PC-3 (cell line): Measurements from ENCODE around the gene MEGF6. TPM values are rescaled to one million over a fixed set of nuclear protein-coding genes. Genes with fewer than 3 reads are reported as not detected.

ENCODE experiments used
- ATAC-seq: fragments of 200-7000 bp; cut with Tn5 transposase; 2 replicates; pipeline ENCODE4 v1.9.1; 2020; ENCODE audit warnings: mild to moderate bottlenecking, moderate library complexity
- Bru-seq: library from RNA; stranded (reverse); fragments of 400-500 nt; gene quantifications from one replicate; lab custom pipeline; 2021; lab: Mats Ljungman, UMichigan
- BruChase-seq, 2 experiments: library from RNA; stranded (reverse); fragments of 400-500 nt; gene quantifications; one replicate each; lab custom pipeline; 2021; lab: Mats Ljungman, UMichigan
- BruUV-seq: library from RNA; stranded (reverse); fragments of 400-500 nt; replicated peaks from 2 replicates; lab custom pipeline; 2021; lab: Mats Ljungman, UMichigan
- CTCF ChIA-PET: fragments of 300-600 bp; sonication (Branson Sonifier 250); formaldehyde crosslinking; loops from one replicate; lab custom pipeline; 2022; ENCODE audit warnings: antibody characterized with exemption; lab: Charles Lee
- POLR2A ChIA-PET: fragments of 300-600 bp; sonication (Branson Sonifier 250); formaldehyde crosslinking; loops from one replicate; lab custom pipeline; 2022; ENCODE audit warnings: antibody characterized with exemption; ENCODE audit not compliant: unreplicated experiment; lab: Charles Lee
- DNase-seq: peaks from one replicate; pipeline ENCODE4 v3.0.0-alpha.2; 2015
- H2AFZ ChIP-seq: fragments of 300-600 bp; sonication (generic); 2 replicates; pipeline ENCODE4 v1.6.0; 2016; ENCODE audit warnings: antibody characterized with exemption, low read length
- H3F3A ChIP-seq: fragments of 300-600 bp; sonication (generic); one replicate; pipeline ENCODE4 v1.6.0; 2017; ENCODE audit warnings: antibody characterized with exemption, low read length, control low read depth, mild to moderate bottlenecking; ENCODE audit not compliant: unreplicated experiment
- H3K27ac ChIP-seq: fragments of 300-600 bp; sonication (generic); 2 replicates; pipeline ENCODE4 v1.5.1; 2016; ENCODE audit warnings: mild to moderate bottlenecking, low read length
- H3K27me3 ChIP-seq: fragments of 300-600 bp; sonication (generic); 2 replicates; pipeline ENCODE4 v1.6.1; 2016; ENCODE audit warnings: low read length, mixed read lengths
- H3K36me3 ChIP-seq: fragments of 300-600 bp; sonication (generic); 2 replicates; pipeline ENCODE4 v1.6.1; 2016; ENCODE audit warnings: low read depth, mixed run types, low read length, mixed read lengths
- H3K4me1 ChIP-seq: fragments of 300-600 bp; sonication (generic); 2 replicates; pipeline ENCODE4 v1.5.1; 2016; ENCODE audit warnings: low read length; ENCODE audit not compliant: insufficient read depth
- H3K4me2 ChIP-seq: fragments of 300-600 bp; sonication (generic); 2 replicates; pipeline ENCODE4 v1.6.0; 2016; ENCODE audit warnings: low read length
- H3K4me3 ChIP-seq: fragments of 300-600 bp; sonication (generic); 2 replicates; pipeline ENCODE4 v1.5.1; 2016; ENCODE audit warnings: mild to moderate bottlenecking, low read length, mixed read lengths
- H3K79me2 ChIP-seq: fragments of 300-600 bp; sonication (generic); 2 replicates; pipeline ENCODE4 v1.6.1; 2017; ENCODE audit warnings: low read length, mixed read lengths
- H3K9ac ChIP-seq: fragments of 300-600 bp; sonication (generic); 2 replicates; pipeline ENCODE4 v1.6.0; 2016; ENCODE audit warnings: mild to moderate bottlenecking, low read length
- H3K9me2 ChIP-seq: fragments of 300-600 bp; sonication (generic); replicated peaks from 2 replicates; pipeline ENCODE4 v1.6.1; 2016; ENCODE audit warnings: mixed run types, low read length, mixed read lengths
- H3K9me3 ChIP-seq: fragments of 300-600 bp; sonication (generic); 2 replicates; pipeline ENCODE4 v1.6.1; 2016; ENCODE audit warnings: low read length, mixed read lengths
- H4K20me1 ChIP-seq: fragments of 300-600 bp; sonication (generic); 2 replicates; pipeline ENCODE4 v1.6.1; 2016; ENCODE audit warnings: low read length, mixed read lengths
- CTCF ChIP-seq: fragments of 300-600 bp; sonication (generic); conservative IDR thresholded peaks from 2 replicates; pipeline ENCODE4 v1.5.1; 2017; ENCODE audit warnings: antibody characterized with exemption, low read depth, mild to moderate bottlenecking, low read length
- EZH2 ChIP-seq: fragments of 300-600 bp; sonication (generic); IDR thresholded peaks from one replicate; pipeline ENCODE4 v1.6.1; 2017; ENCODE audit warnings: antibody characterized with exemption, mild to moderate bottlenecking, low read length; ENCODE audit not compliant: unreplicated experiment
- EZH2phosphoT487 ChIP-seq: fragments of 300-600 bp; sonication (generic); IDR thresholded peaks from 2 replicates; pipeline ENCODE4 v1.6.1; 2018; ENCODE audit warnings: mild to moderate bottlenecking, antibody characterized with exemption, low read length, borderline replicate concordance
- intact Hi-C: fragments of 100-400 bp; cut with micrococcal nuclease; formaldehyde crosslinking; loops from 2 replicates; pipeline ENCODE4 v1.9.0; 2023
- long read RNA-seq: library from polyadenylated mRNA; unstranded; transcript quantifications from one replicate; pipeline ENCODE4 v2.0.0, GENCODE V29; 2021; ENCODE audit not compliant: unreplicated experiment
- total RNA-seq: library from RNA; depleted of rRNA; stranded (reverse); fragments of >200 nt; gene quantifications from 2 replicates; pipeline ENCODE4 v1.2.3, GENCODE V29; 2014; rRNA removed

Gene MEGF6
- total RNA-seq (32.5 and 40.1 TPM in 2 replicates), Bru-seq, nascent RNA (percentile 59 among the genes with signal in this experiment), BruChase-seq, experiment 1, labeled RNA remaining after a 6-hour chase (percentile 62 among the genes with signal in this experiment), BruChase-seq, experiment 2, labeled RNA remaining after a 2-hour chase (percentile 61 among the genes with signal in this experiment)
- long read RNA-seq, transcript MEGF6-207 (3 exons, 1,174 nt), result major isoform, 7 of 208 reads
- long read RNA-seq, partial matches to known transcripts, result 78 of 208 reads
- long read RNA-seq, other reads (novel, unspliced or antisense), result 123 of 208 reads

- Histone ChIP-seq H4K20me1 (no peaks in the 10 kb centered on the region), H3K4me1 (peaks cover 32% of the 10 kb centered on the region), H3F3A (no peaks in the 10 kb centered on the region), H3K9ac (no peak within 1 kb of the TSS), H3K36me3 (no peaks in the 10 kb centered on the region), H3K27ac (no peak within 1 kb of the TSS), H3K9me3 (no peaks in the 10 kb centered on the region), H3K79me2 (no peaks in the 10 kb centered on the region), H3K4me3 (peak within 1 kb of the TSS; percentile 73), H2AFZ (peak within 1 kb of the TSS; percentile 86), H3K27me3 (no peaks in the 10 kb centered on the region), H3K4me2 (peak within 1 kb of the TSS; percentile 90), H3K9me2 (no peaks in the 10 kb centered on the region)
- POLR2A ChIA-PET, result no interaction called here
- intact Hi-C loops, result no loop called here
- DNase-seq, result peak; percentile 75
- BruUV-seq, result no TSS peak
- peak; percentile 60 for ATAC-seq
- CTCF ChIA-PET, result no interaction called here
- TF ChIP-seq EZH2phosphoT487 (no peak), EZH2 (no peak), CTCF (no peak)
Measured at GRCh38 chr1:3611170-3612019, at the start of gene MEGF6. Gene MEGF6, minus strand, starts transcription at chr1:3611508. Its CDS starts 240 bp downstream, at chr1:3611268.

GRCh38 chr1:3660704-3661103 is 49.4 kb upstream of the MEGF6 start:
- H3F3A ChIP-seq, result no peaks in the 10 kb centered on the region
- H3K9me3 ChIP-seq, result no peaks in the 10 kb centered on the region
- peaks cover 32% of the 10 kb centered on the region for H3K27me3 ChIP-seq
- no peak for TF ChIP-seq CTCF
- TF ChIP-seq EZH2, result no peak
- no peak overlapping the region for H3K4me3 ChIP-seq
- H3K36me3 ChIP-seq, result no peaks in the 10 kb centered on the region
- no peaks in the 10 kb centered on the region for H3K4me1 ChIP-seq
- intact Hi-C loops, result no loop called here
- no peak overlapping the region for H3K27ac ChIP-seq
- no TSS peak for BruUV-seq
- ATAC-seq, result no peak
- ChIA-PET POLR2A (no interaction called here), CTCF (no interaction called here)
- H3K9ac ChIP-seq, result no peak overlapping the region
- no peak for DNase-seq
- H3K9me2 ChIP-seq, result no peaks in the 10 kb centered on the region
- no peaks in the 10 kb centered on the region for H4K20me1 ChIP-seq
- no peak overlapping the region for H2AFZ ChIP-seq
- no peak overlapping the region for H3K4me2 ChIP-seq
- H3K79me2 ChIP-seq, result no peaks in the 10 kb centered on the region

- Histone ChIP-seq H3F3A (no peaks in the 10 kb centered on the region), H3K27me3 (peaks cover 48% of the 10 kb centered on the region), H3K4me3 (no peak overlapping the region), H3K27ac (no peak overlapping the region), H4K20me1 (no peaks in the 10 kb centered on the region), H3K9me3 (no peaks in the 10 kb centered on the region), H3K4me1 (no peaks in the 10 kb centered on the region), H3K9me2 (no peaks in the 10 kb centered on the region), H2AFZ (no peak overlapping the region), H3K36me3 (no peaks in the 10 kb centered on the region), H3K9ac (no peak overlapping the region), H3K79me2 (no peaks in the 10 kb centered on the region), H3K4me2 (no peak overlapping the region)
- ChIA-PET CTCF (no interaction called here), POLR2A (no interaction called here)
- TF ChIP-seq EZH2phosphoT487, result no peak
- TF ChIP-seq EZH2, result no peak
- TF ChIP-seq CTCF, result no peak
- intact Hi-C loops, result no loop called here
- DNase-seq, result no peak
- ATAC-seq, result no peak
- no TSS peak for BruUV-seq
Measured at GRCh38 chr1:3659093-3659492, 47.8 kb upstream of the MEGF6 start.
